OCI-LY3 (cell line): ENCODE measurements around the gene HHLA2.
"Not testable (repeated sequence)": the region's sequence is repeated elsewhere in the genome, so short reads cannot be mapped to it uniquely, and the experiment has no call there.

Source experiments
- H2AFZ ChIP-seq: fragments of 200-600, 300-600 bp; shearing (Covaris generic); 2 replicates; pipeline ENCODE4 v1.6.0; 2014; ENCODE audit warnings: antibody characterized with exemption, low read depth, low read length
- H3K27ac ChIP-seq: fragments of 200-600, 300-600 bp; sonication (generic); 2 replicates; pipeline ENCODE4 v1.5.1; 2014; ENCODE audit warnings: mild to moderate bottlenecking, low read length, moderate library complexity, mixed read lengths
- H3K27me3 ChIP-seq: fragments of 200-600, 300-600 bp; sonication (generic); 2 replicates; pipeline ENCODE4 v1.6.1; 2014; ENCODE audit warnings: low read depth, low read length, mixed read lengths
- H3K36me3 ChIP-seq: fragments of 200-600, 300-600 bp; sonication (generic); replicated peaks from 2 replicates; pipeline ENCODE3; 2014; ENCODE audit warnings: low read depth, low read length, mixed read lengths
- H3K4me1 ChIP-seq: fragments of 300-600, 200-600 bp; sonication (generic); 2 replicates; pipeline ENCODE4 v1.6.1; 2014; ENCODE audit warnings: low read length, mixed read lengths
- H3K4me2 ChIP-seq: fragments of 200-600, 300-600 bp; sonication (generic); 2 replicates; pipeline ENCODE4 v1.6.1; 2014; ENCODE audit warnings: low read length, mixed read lengths
- H3K4me3 ChIP-seq: fragments of 300-600, 200-600 bp; sonication (generic); 2 replicates; pipeline ENCODE4 v1.5.1; 2014; ENCODE audit warnings: antibody characterized with exemption, mild to moderate bottlenecking, low read length, moderate library complexity
- H3K79me2 ChIP-seq: fragments of 300-600, 200-600 bp; shearing (Covaris generic); 2 replicates; pipeline ENCODE4 v1.6.1; 2014; ENCODE audit warnings: mild to moderate bottlenecking, low read length, mixed read lengths
- H3K9ac ChIP-seq: fragments of 300-600, 200-600 bp; shearing (Covaris generic); 2 replicates; pipeline ENCODE4 v1.6.0; 2014; ENCODE audit warnings: mild to moderate bottlenecking, low read length, moderate library complexity
- H3K9me3 ChIP-seq: fragments of 200-600, 300-600 bp; shearing (Covaris generic); 2 replicates; pipeline ENCODE4 v1.6.1; 2014; ENCODE audit warnings: low read length, mixed read lengths; ENCODE audit not compliant: insufficient read depth
- H4K20me1 ChIP-seq: fragments of 200-600, 300-600 bp; sonication (generic); 2 replicates; pipeline ENCODE4 v1.6.1; 2016; ENCODE audit warnings: low read length, mixed read lengths; ENCODE audit not compliant: insufficient read depth
- EZH2phosphoT487 ChIP-seq: fragments of 200-600 bp; shearing (Covaris generic); IDR thresholded peaks from 2 replicates; pipeline ENCODE4 v1.6.1; 2018; ENCODE audit warnings: antibody characterized with exemption, mixed run types, low read depth
- TF ChIP-seq, protein P1 (sequence below): fragments of 200-600, 300-600 bp; sonication (generic); IDR thresholded peaks from 2 replicates; pipeline ENCODE4 v1.5.1; 2014; ENCODE audit warnings: antibody characterized with exemption, low read length, low read depth

The HHLA2 gene

DNA sequence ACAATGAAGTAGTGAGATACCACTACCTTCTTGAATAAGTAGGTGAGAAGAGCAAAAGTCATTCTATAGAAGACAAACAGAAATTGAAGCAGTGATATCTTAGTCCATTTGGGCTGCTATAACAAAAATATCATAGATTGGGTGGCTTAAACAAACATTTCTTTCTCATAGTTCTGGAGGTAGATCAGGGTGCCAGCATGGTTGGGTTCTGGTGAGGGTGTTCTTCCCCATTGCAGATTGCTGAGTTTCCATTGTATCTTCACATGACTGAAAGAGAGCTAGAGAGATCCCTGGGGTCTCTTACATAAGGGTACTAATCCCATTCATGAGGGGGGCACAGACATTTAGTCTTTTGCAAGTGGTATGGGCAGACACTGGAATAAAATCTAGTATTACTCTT is 41.2 kb upstream of the HHLA2 start:
- Histone ChIP-seq H3K9ac (no peak overlapping the region), H3K36me3 (no peaks in the 10 kb centered on the region), H3K27me3 (no peaks in the 10 kb centered on the region), H3K4me1 (no peaks in the 10 kb centered on the region), H3K9me3 (no peaks in the 10 kb centered on the region), H4K20me1 (no peaks in the 10 kb centered on the region), H2AFZ (no peak overlapping the region), H3K4me2 (no peak overlapping the region), H3K27ac (no peak overlapping the region), H3K4me3 (no peak overlapping the region), H3K79me2 (no peaks in the 10 kb centered on the region)
- no peak for TF ChIP-seq EZH2phosphoT487
- TF ChIP-seq, protein P1, sequence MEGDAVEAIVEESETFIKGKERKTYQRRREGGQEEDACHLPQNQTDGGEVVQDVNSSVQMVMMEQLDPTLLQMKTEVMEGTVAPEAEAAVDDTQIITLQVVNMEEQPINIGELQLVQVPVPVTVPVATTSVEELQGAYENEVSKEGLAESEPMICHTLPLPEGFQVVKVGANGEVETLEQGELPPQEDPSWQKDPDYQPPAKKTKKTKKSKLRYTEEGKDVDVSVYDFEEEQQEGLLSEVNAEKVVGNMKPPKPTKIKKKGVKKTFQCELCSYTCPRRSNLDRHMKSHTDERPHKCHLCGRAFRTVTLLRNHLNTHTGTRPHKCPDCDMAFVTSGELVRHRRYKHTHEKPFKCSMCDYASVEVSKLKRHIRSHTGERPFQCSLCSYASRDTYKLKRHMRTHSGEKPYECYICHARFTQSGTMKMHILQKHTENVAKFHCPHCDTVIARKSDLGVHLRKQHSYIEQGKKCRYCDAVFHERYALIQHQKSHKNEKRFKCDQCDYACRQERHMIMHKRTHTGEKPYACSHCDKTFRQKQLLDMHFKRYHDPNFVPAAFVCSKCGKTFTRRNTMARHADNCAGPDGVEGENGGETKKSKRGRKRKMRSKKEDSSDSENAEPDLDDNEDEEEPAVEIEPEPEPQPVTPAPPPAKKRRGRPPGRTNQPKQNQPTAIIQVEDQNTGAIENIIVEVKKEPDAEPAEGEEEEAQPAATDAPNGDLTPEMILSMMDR, result no peak

DNA sequence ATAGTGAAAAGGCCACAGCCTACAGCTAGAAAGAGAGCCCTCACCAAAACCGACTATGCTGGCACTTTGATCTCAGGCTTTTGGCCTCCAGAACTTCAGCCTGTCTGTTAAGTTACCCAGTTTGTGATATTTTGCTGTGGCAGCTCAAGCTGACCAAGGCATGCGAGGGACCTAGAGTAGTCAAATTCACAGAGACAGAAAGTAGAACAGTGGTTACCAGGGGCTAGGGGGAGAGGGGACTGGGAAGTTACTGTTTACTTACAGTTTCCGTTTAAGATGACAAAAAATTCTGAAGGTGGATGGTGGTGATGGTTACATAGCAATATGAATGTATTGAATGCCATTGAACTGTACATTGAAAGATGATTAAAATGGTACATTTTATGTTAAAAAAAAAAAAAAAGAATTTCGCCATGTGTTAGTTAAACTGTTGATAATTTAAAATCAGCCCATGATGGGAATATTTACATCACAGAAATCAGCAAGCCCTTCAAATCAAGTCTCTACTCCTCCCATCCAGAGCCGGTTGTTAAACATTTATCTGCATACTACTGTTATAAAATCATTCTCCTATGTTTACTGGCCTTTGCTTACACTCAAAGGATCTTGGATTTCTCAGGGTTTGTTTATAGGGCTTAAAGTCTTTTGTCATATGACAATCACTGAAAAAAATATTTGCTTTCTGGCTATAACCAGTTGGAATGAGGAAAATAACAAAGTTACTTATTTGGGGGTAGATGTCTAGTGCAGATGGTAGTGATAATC is 31.6 kb upstream of the HHLA2 start:
- H3K9me3 ChIP-seq, H3K4me3 ChIP-seq, H4K20me1 ChIP-seq, H3K79me2 ChIP-seq, H2AFZ ChIP-seq, H3K9ac ChIP-seq, H3K4me1 ChIP-seq, H3K36me3 ChIP-seq, H3K27me3 ChIP-seq, H3K4me2 ChIP-seq, H3K27ac ChIP-seq: not testable (repeated sequence)

DNA sequence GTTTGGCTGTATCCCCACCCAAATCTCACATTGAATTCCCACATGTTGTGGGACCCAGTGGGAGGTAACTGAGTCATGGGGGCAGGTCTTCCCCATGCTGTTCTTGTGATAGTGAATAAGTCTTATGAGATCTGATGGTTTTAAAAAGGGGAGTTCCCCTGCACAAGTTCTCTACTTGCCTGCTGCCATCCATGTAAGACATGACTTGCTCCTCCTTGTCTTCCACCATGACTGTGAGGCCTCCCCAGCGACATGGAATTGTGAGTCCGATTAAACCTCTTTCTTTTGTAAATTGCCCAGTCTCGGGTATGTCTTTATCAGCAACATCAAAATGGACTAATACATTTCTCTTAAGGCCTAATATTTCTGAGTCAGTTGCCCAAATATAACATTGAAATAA is 28.1 kb upstream of the HHLA2 start:
- not testable (repeated sequence) for H3K4me1 ChIP-seq, H3K27ac ChIP-seq, H3K79me2 ChIP-seq, H3K9ac ChIP-seq, H3K36me3 ChIP-seq, H3K4me3 ChIP-seq, H2AFZ ChIP-seq, H3K27me3 ChIP-seq, H3K4me2 ChIP-seq, H4K20me1 ChIP-seq, H3K9me3 ChIP-seq

DNA sequence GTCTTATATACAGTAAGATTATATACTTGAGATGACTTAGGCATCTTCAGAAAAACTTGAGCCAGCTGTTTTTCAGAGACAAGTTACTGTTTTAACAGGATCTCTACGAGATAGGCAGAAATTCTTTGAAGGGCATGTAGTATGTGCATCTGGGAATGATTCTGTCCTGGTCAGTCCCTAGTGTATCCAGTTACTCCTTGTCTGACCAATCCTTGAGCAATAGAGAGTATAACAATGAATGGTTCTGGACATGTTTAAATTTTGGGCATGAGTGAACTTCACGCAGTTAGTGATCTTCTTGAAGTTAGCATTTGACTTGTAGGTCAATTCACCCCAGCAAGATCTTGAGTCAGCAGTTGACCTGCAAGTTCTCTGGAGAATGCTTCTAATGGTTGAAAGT is 24.7 kb upstream of the HHLA2 start:
- no peaks in the 10 kb centered on the region for H3K27me3 ChIP-seq
- no peak overlapping the region for H3K27ac ChIP-seq
- no peak overlapping the region for H2AFZ ChIP-seq
- H3K79me2 ChIP-seq, result no peaks in the 10 kb centered on the region
- no peak overlapping the region for H3K4me3 ChIP-seq
- H3K9ac ChIP-seq, result no peak overlapping the region
- no peak overlapping the region for H3K4me2 ChIP-seq
- H3K4me1 ChIP-seq, result no peaks in the 10 kb centered on the region
- no peaks in the 10 kb centered on the region for H4K20me1 ChIP-seq
- peaks cover 4% of the 10 kb centered on the region; the same call in 1 of the 2 replicates for H3K9me3 ChIP-seq
- peaks cover 9% of the 10 kb centered on the region for H3K36me3 ChIP-seq
- TF ChIP-seq, protein P1, result no peak
- no peak for TF ChIP-seq EZH2phosphoT487

DNA sequence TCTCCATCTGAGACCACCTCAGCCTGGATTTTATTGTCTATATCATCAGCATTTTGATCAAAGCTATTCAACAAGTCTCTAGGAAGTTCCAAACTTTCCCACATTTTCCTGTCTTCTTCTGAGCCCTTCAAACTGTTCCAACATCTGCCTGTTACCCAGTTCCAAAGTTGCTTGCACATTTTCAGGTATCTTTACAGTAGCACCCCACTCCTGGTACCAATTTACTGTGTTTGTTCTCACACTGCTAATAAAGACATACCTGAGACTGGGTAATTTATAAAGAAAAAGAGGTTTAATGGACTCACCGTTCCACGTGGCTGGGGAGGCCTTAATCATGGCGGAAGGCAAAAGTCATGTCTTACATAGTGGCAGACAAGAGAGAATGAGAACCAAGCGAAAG is 17.3 kb upstream of the HHLA2 start:
- H3K9ac ChIP-seq, H3K79me2 ChIP-seq, H3K4me2 ChIP-seq, H4K20me1 ChIP-seq, H3K4me3 ChIP-seq, H2AFZ ChIP-seq, H3K27ac ChIP-seq, H3K36me3 ChIP-seq: not testable (repeated sequence)
- Histone ChIP-seq H3K9me3 (peaks cover 20% of the 10 kb centered on the region; the same call in 1 of the 2 replicates), H3K27me3 (peaks cover 13% of the 10 kb centered on the region; the same call in 1 of the 2 replicates), H3K4me1 (peaks cover 12% of the 10 kb centered on the region)
